ENCODE measurements around the gene METRN. TPM values are rescaled to one million over a fixed set of nuclear protein-coding genes. Genes with fewer than 3 reads are reported as not detected.

METRN gene
- polyA plus RNA-seq, 1 donor (not counting 4 experiments of a cell fraction or from before 2014, with no cell fraction given): 42.1 TPM

DNA sequence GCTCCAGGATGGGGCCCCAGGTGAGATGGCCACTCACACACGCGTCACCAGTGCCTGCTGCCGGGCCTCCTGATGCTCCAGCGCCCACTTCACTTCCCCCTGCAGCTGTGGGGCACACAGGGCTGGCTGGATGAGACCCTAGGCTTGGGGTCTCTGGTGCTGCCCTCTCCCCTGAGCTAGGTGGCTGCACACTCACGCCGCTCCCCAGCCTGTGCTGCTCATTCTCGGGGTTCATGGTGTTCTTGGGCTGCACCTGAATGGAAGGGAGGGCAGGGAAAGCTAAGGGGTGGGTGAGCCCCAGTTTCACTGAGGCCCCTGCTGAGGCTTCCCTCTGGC lies 10.1 kb downstream of the METRN start:
- dilution Hi-C loops (cut with MboI; ENCODE audit: extremely low pct_ligation_motif_present, low sequenced_read_pairs): no loop called here

DNA sequence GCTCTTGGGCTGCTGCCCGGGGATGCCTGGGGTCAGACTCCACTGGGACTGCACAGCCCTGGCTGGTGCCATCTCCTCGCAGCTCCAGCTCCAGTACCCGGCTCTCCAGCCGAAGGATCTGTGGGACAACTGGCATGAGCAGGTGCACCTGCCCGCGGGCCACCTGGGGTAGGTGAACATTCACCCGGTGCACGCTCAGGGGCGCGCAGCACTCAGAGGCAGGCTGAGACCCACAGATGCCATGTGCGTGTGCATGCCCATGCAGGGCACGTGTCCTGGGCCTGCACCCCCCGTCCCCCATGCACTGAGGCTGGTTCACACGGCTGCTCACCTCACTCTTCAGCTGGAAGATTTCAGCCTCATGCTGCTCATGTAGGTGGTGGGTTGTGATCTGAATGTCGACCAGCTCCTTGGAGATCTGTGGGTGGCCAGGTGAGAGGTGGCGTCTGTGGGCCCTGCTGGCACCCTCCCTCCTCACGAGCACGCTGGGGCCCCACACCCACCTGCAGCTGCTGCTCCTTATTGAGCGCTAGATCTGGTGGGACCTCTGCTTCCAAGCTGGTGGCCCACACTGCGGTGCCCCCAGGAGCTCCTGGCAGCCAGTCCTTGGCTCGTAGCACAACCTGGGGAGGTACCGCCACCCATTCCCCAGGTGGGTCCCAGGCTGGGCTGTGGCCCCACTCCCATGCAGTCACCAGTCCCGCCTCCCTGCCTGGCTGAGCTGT lies 10.7 kb downstream of the METRN start:
- Histone ChIP-seq H4K20me1 (ENCODE audit: control insufficient read depth, extremely low read depth, insufficient read depth, low read length) (no peaks in the 10 kb centered on the region), H2AFZ (ENCODE audit: control insufficient read depth, low read length) (no peak overlapping the region), H3K9me1 (ENCODE audit: control insufficient read depth, extremely low read depth, insufficient read depth, low read length) (peaks cover 2% of the 10 kb centered on the region), H3K4me1 (ENCODE audit: control insufficient read depth, extremely low read depth, insufficient read depth, low read length) (peaks cover 4% of the 10 kb centered on the region), H3K9ac (ENCODE audit: control insufficient read depth, extremely low read depth, insufficient read depth, low read length) (no peak overlapping the region), H3K36me3 (ENCODE audit: control insufficient read depth in 2 of 2, extremely low read depth in 1 of 2, insufficient read depth in 2 of 2, low read length in 2 of 2) (peaks cover 0 to 6% of the 10 kb centered on the region in 2 experiments), H3K27me3 (ENCODE audit: control insufficient read depth, extremely low read depth, insufficient read depth, low read length) (no peaks in the 10 kb centered on the region), H3K79me2 (ENCODE audit: control insufficient read depth, insufficient read depth, low read length) (no peaks in the 10 kb centered on the region), H3K4me2 (ENCODE audit: control insufficient read depth, extremely low read depth, insufficient read depth, low read depth, low read length) (no peak overlapping the region), H3K4me3 (ENCODE audit: control insufficient read depth in 2 of 3, extremely low read depth in 1 of 3, insufficient read depth in 2 of 3, low read depth in 1 of 3, low read length in 3 of 3) (no peak overlapping the region), H3K27ac (ENCODE audit: control insufficient read depth, insufficient read depth, low read length) (no peak overlapping the region), H3K9me3 (ENCODE audit: control insufficient read depth, low read depth, low read length) (no peaks in the 10 kb centered on the region)
- TF ChIP-seq EZH2 (IDR thresholded peaks at IDR 0.05; ENCODE audit: low read length) (peak; percentile 2), CTCF (optimal IDR thresholded peaks at IDR 0.05 in 1 of 3, IDR thresholded peaks at IDR 0.05 in 1 of 3, conservative IDR thresholded peaks at IDR 0.05 in 1 of 3; ENCODE audit: extremely low read depth in 1 of 3, insufficient read depth in 2 of 3, low read length in 3 of 3) (no peak)
- DNase-seq (ENCODE audit: low read depth, low spot score) (no peak), FAIRE-seq (no peak)
- dilution Hi-C loops (cut with MboI; ENCODE audit: extremely low pct_ligation_motif_present, low sequenced_read_pairs): no loop called here

More for the DNA sequence above, 10.1 kb downstream of the METRN start:
- no peaks in the 10 kb centered on the region for H3K79me2 ChIP-seq (ENCODE audit: control insufficient read depth, insufficient read depth, low read length)
- H3K9me1 ChIP-seq (ENCODE audit: control insufficient read depth, extremely low read depth, insufficient read depth, low read length): peaks cover 2% of the 10 kb centered on the region
- H3K9me3 ChIP-seq (ENCODE audit: control insufficient read depth, low read depth, low read length): no peaks in the 10 kb centered on the region
- H3K4me1 ChIP-seq (ENCODE audit: control insufficient read depth, extremely low read depth, insufficient read depth, low read length): peaks cover 10% of the 10 kb centered on the region
- H3K36me3 ChIP-seq (ENCODE audit: control insufficient read depth in 2 of 2, extremely low read depth in 1 of 2, insufficient read depth in 2 of 2, low read length in 2 of 2): peaks cover 0 to 5% of the 10 kb centered on the region in 2 experiments
- TF ChIP-seq EZH2 (IDR thresholded peaks at IDR 0.05; ENCODE audit: low read length) (no peak), CTCF (optimal IDR thresholded peaks at IDR 0.05 in 1 of 3, IDR thresholded peaks at IDR 0.05 in 1 of 3, conservative IDR thresholded peaks at IDR 0.05 in 1 of 3; ENCODE audit: extremely low read depth in 1 of 3, insufficient read depth in 2 of 3, low read length in 3 of 3) (no peak)
- no peak for FAIRE-seq
- H2AFZ ChIP-seq (ENCODE audit: control insufficient read depth, low read length): no peak overlapping the region
- H3K4me2 ChIP-seq (ENCODE audit: control insufficient read depth, extremely low read depth, insufficient read depth, low read depth, low read length): no peak overlapping the region
- no peak overlapping the region for H3K4me3 ChIP-seq (ENCODE audit: control insufficient read depth in 2 of 3, extremely low read depth in 1 of 3, insufficient read depth in 2 of 3, low read depth in 1 of 3, low read length in 3 of 3)
- H3K27me3 ChIP-seq (ENCODE audit: control insufficient read depth, extremely low read depth, insufficient read depth, low read length): no peaks in the 10 kb centered on the region
- H4K20me1 ChIP-seq (ENCODE audit: control insufficient read depth, extremely low read depth, insufficient read depth, low read length): no peaks in the 10 kb centered on the region
- H3K27ac ChIP-seq (ENCODE audit: control insufficient read depth, insufficient read depth, low read length): no peak overlapping the region
- DNase-seq (ENCODE audit: low read depth, low spot score): no peak
- H3K9ac ChIP-seq (ENCODE audit: control insufficient read depth, extremely low read depth, insufficient read depth, low read length): no peak overlapping the region
